ENCODE results near the gene ATP1A1.

Gene ATP1A1

DNA sequence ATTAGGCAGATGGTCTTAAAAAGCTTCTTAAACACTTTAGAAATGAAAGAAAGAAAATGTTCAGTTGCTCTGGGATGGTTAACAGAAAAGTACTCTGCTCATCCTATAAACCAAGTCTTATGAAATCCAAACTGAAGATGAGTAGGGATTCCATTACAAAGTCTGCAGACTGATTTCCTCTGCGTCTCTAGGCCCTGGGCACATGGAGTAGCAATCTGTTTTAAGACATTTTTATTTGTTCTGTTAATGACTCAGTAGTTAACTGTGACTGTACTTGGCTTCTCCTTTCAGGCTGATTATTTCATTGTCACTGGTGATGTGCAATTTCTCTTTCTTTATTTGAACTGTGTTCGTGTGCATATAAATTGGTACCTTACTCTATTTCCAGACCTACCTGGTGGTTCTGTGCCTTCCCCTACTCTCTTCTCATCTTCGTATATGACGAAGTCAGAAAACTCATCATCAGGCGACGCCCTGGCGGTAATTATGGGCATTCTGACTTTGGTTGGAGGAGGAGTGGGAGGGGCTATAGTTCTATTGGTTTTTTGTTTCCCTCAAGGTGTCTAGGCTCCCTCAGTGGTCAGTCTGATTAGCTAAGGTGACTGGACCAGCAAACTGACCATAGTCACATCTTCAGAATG is 30.6 kb downstream of the ATP1A1 start:
- DNase-seq (ENCODE audit: low read depth, low spot score) = no peak
- POLR2A ChIA-PET = no interaction called here
- TF ChIP-seq, protein P1, sequence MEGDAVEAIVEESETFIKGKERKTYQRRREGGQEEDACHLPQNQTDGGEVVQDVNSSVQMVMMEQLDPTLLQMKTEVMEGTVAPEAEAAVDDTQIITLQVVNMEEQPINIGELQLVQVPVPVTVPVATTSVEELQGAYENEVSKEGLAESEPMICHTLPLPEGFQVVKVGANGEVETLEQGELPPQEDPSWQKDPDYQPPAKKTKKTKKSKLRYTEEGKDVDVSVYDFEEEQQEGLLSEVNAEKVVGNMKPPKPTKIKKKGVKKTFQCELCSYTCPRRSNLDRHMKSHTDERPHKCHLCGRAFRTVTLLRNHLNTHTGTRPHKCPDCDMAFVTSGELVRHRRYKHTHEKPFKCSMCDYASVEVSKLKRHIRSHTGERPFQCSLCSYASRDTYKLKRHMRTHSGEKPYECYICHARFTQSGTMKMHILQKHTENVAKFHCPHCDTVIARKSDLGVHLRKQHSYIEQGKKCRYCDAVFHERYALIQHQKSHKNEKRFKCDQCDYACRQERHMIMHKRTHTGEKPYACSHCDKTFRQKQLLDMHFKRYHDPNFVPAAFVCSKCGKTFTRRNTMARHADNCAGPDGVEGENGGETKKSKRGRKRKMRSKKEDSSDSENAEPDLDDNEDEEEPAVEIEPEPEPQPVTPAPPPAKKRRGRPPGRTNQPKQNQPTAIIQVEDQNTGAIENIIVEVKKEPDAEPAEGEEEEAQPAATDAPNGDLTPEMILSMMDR (IDR thresholded peaks at IDR 0.05; ENCODE audit: insufficient read depth, low read length, missing control alignments) = no peak
- CTCF ChIA-PET = interaction anchor here (1.4 to 2.2 kb wide), 2 partner anchors 82 to 264 kb away, joined by 3 to 5 read pairs; no protein-coding TSS in a partner anchor
- H3K4me3 ChIP-seq (ENCODE audit: low read depth, low read length) = no peak overlapping the region

DNA sequence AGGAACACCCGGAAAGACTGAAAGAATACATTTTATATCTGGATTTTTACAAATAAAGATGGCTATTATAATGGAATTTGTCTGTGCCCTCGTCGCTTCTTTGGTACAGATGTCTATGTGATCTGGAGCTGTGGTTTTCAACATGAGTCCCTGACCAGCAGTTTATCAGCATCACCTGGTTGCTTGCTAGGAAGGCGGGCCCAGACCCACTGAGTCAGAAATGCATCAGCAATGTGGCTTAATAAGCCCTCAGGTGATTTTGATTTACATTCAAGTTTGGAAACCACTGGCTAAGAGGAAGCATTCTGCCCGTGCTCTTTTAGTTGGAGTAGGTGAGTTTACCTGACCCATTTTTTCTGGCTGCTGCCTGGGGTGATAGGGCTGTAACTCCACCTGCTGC is 31.7 kb downstream of the ATP1A1 start:
- no peak overlapping the region for H3K4me3 ChIP-seq (ENCODE audit: low read depth, low read length)
- CTCF ChIA-PET = no interaction called here
- POLR2A ChIA-PET = no interaction called here
- no peak for DNase-seq (ENCODE audit: low read depth, low spot score)
- TF ChIP-seq, protein P1 (IDR thresholded peaks at IDR 0.05; ENCODE audit: insufficient read depth, low read length, missing control alignments) = no peak

DNA sequence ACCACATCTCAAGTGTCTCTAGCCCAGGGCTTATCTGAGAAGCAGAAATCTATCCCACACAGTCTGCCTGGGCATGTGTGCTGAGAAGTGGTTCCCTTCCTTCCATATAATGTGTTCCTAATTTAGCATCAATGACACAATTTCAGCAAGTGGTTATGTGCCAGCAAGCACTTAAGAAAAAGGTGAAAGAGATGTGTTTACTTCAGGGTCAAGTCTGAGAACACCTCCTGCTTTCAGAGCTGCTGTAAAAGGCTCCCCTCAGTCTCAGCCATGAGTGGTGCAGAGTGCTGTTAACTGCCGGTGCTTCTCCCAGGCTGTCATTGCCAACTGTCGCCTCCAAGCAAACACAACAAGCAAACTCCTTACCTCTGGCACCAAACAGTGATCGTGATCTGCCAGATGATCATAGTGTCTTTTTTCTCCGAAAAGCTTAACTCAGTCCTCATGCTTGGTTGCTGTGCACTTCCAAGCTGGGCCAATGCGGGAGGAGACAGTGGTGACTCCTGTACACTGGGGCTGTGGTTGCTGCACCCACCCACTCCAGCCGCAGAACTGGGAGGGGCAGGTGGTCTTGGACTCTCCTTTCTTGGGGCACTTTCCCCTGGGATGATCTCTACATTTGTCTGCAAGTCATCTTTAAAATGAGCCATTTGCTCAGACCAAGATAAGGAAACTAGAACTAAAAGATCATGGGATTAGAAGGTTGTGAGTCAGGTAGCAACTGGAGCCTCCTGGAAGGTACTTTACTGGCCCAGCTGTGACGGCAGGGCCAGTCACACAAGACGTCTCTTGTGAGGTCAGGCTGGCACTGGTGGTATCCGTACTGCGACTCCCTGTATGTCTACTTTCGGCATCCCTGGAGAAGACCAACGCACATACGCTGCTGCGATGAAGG is 32.4 kb downstream of the ATP1A1 start:
- TF ChIP-seq, protein P1 (IDR thresholded peaks at IDR 0.05; ENCODE audit: insufficient read depth, low read length, missing control alignments) = no peak
- DNase-seq (ENCODE audit: low read depth, low spot score) = no peak
- ChIA-PET CTCF (interaction anchor here (0.8 kb wide), 1 partner anchor 94 kb away, joined by 3 read pairs; no protein-coding TSS in a partner anchor), POLR2A (no interaction called here)
- H3K4me3 ChIP-seq (ENCODE audit: low read depth, low read length) = no peak overlapping the region

- H3K4me3 ChIP-seq (ENCODE audit: low read depth, low read length) = no peak overlapping the region
- POLR2A ChIA-PET = no interaction called here
- DNase-seq (ENCODE audit: low read depth, low spot score) = no peak
- TF ChIP-seq, protein P1 (IDR thresholded peaks at IDR 0.05; ENCODE audit: insufficient read depth, low read length, missing control alignments) = no peak
- CTCF ChIA-PET = no interaction called here
Measured at GRCh38 chr1:116407033-116407432, 34.0 kb downstream of the ATP1A1 start.

DNA sequence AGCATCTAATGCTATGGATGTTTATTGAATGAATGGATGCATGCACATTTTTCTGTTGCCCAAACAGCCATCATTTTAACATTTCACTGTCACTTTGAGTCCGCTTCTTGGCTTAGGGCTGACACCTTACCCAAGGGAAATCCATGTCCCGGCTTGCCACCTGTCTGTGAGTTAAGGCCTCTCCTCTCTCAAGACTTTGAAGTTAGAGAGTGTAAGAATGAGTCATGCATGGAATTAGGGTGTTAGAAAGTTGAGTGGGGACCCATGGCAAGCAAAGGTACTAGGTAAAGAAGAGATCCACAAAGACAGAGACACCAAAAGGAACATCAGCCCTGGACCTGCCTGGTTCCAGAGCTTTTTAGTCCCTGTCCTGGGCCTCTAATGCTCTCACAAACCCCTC is 35.1 kb downstream of the ATP1A1 start:
- no peak overlapping the region for H3K4me3 ChIP-seq (ENCODE audit: low read depth, low read length)
- CTCF ChIA-PET = no interaction called here
- POLR2A ChIA-PET = no interaction called here
- TF ChIP-seq, protein P1 (IDR thresholded peaks at IDR 0.05; ENCODE audit: insufficient read depth, low read length, missing control alignments) = no peak
- DNase-seq (ENCODE audit: low read depth, low spot score) = no peak
